OCI-LY7 (cell line): ENCODE results near the gene CFAP92. TPM values are rescaled to one million over a fixed set of nuclear protein-coding genes. Genes with fewer than 3 reads are reported as not detected.

ENCODE experiments used
- BruUV-seq: library from RNA; stranded (reverse); fragments of 400-500 nt; replicated peaks from 2 replicates; lab custom pipeline; 2021; lab: Mats Ljungman, UMichigan
- CTCF ChIA-PET: fragments of 300-600 bp; sonication (Branson Sonifier 250); formaldehyde crosslinking; loops from one replicate; lab custom pipeline; 2022; ENCODE audit warnings: antibody characterized with exemption; ENCODE audit not compliant: unreplicated experiment; lab: Charles Lee
- POLR2A ChIA-PET: fragments of 300-600 bp; sonication (Branson Sonifier 250); formaldehyde crosslinking; loops from one replicate; lab custom pipeline; 2022; ENCODE audit warnings: antibody characterized with exemption; lab: Charles Lee
- DNase-seq: peaks from one replicate; pipeline ENCODE4 v3.0.0-alpha.2; 2015; ENCODE audit warnings: low spot score
- H2AFZ ChIP-seq: fragments of 200-600 bp; sonication (generic), shearing (Covaris generic); 2 replicates; pipeline ENCODE4 v1.6.1; 2014; ENCODE audit warnings: mild to moderate bottlenecking, antibody characterized with exemption, low read length, moderate library complexity
- H3K27ac ChIP-seq: fragments of 200-600 bp; sonication (generic); 2 replicates; pipeline ENCODE4 v1.5.1; 2014; ENCODE audit warnings: mixed run types, low read depth, mild to moderate bottlenecking, moderate library complexity, low read length, inconsistent platforms; ENCODE audit not compliant: poor library complexity, severe bottlenecking
- H3K36me3 ChIP-seq: fragments of 200-600 bp; sonication (generic); 2 replicates; pipeline ENCODE4 v1.6.1; 2014; ENCODE audit warnings: mild to moderate bottlenecking, antibody characterized with exemption, low read length, moderate library complexity, mixed read lengths; ENCODE audit not compliant: insufficient read depth
- H3K4me1 ChIP-seq: fragments of 200-600 bp; sonication (generic); 2 replicates; pipeline ENCODE4 v1.5.1; 2014; ENCODE audit warnings: mild to moderate bottlenecking, low read length; ENCODE audit not compliant: insufficient read depth, poor library complexity, severe bottlenecking
- H3K4me2 ChIP-seq: fragments of 200-600 bp; sonication (generic); 2 replicates; pipeline ENCODE4 v1.6.1; 2014; ENCODE audit warnings: mild to moderate bottlenecking, low read length
- H3K4me3 ChIP-seq: fragments of 200-600 bp; sonication (generic); 2 replicates; pipeline ENCODE4 v1.5.1; 2014; ENCODE audit warnings: mild to moderate bottlenecking, low read depth, low read length; ENCODE audit not compliant: poor library complexity, severe bottlenecking
- H3K79me2 ChIP-seq: fragments of 200-600 bp; sonication (generic); 2 replicates; pipeline ENCODE4 v1.6.1; 2016; ENCODE audit warnings: low read depth, mild to moderate bottlenecking, low read length, moderate library complexity, mixed read lengths; ENCODE audit not compliant: insufficient read depth
- H3K9me2 ChIP-seq: fragments of 200-600 bp; sonication (generic); 2 replicates; pipeline ENCODE4 v1.6.1; 2016; ENCODE audit warnings: mild to moderate bottlenecking, low read length, mixed read lengths; ENCODE audit not compliant: insufficient read depth
- H3K9me3 ChIP-seq: fragments of 200-600 bp; sonication (generic); 2 replicates; pipeline ENCODE4 v1.6.1; 2014; ENCODE audit warnings: mild to moderate bottlenecking, mixed run types, low read length, mixed read lengths
- H4K20me1 ChIP-seq: fragments of 200-600 bp; sonication (generic); 2 replicates; pipeline ENCODE4 v1.6.1; 2014; ENCODE audit warnings: mild to moderate bottlenecking, antibody characterized with exemption, low read length, moderate library complexity, mixed read lengths; ENCODE audit not compliant: insufficient read depth
- CTCF ChIP-seq: fragments of 200-600 bp; sonication (generic); conservative IDR thresholded peaks from 2 replicates; pipeline ENCODE4 v1.5.1; 2014; ENCODE audit warnings: mild to moderate bottlenecking, antibody characterized with exemption, low read length, moderate library complexity, mixed read lengths
- EZH2phosphoT487 ChIP-seq: fragments of 200-600 bp; sonication (generic); IDR thresholded peaks from 2 replicates; pipeline ENCODE4 v1.6.1; 2018; ENCODE audit warnings: low read depth, borderline replicate concordance, mild to moderate bottlenecking, mixed run types, antibody characterized with exemption, low read length, moderate library complexity, mixed read lengths
- intact Hi-C: fragments of 100-400 bp; cut with micrococcal nuclease; formaldehyde crosslinking; loops from one replicate; pipeline ENCODE4 v1.10.0; 2022; ENCODE audit not compliant: unreplicated experiment
- total RNA-seq, 2 experiments: library from RNA; depleted of rRNA in 1 of 2; stranded (reverse); fragments of >200 nt in 1 of 2; shearing (Covaris generic) in 1 of 2; gene quantifications; 2 replicates each; pipeline ENCODE4 v1.2.3, GENCODE V29; 2014 to 2022

The CFAP92 gene
- total RNA-seq, 2 experiments from 2014 or later, result 0.08 to 0.66 TPM

GRCh38 chr3:128940252-128940651 is 53.6 kb downstream of the CFAP92 start:
- no peaks in the 10 kb centered on the region for H3K9me2 ChIP-seq
- no peak overlapping the region for H3K4me2 ChIP-seq
- H3K4me3 ChIP-seq, result no peak overlapping the region
- H3K79me2 ChIP-seq, result no peaks in the 10 kb centered on the region
- no peaks in the 10 kb centered on the region for H3K4me1 ChIP-seq
- DNase-seq, result no peak
- H3K36me3 ChIP-seq, result no peaks in the 10 kb centered on the region
- TF ChIP-seq EZH2phosphoT487, result no peak
- TF ChIP-seq CTCF, result no peak
- H4K20me1 ChIP-seq, result no peaks in the 10 kb centered on the region
- CTCF ChIA-PET, result no interaction called here
- H3K9me3 ChIP-seq, result no peaks in the 10 kb centered on the region
- POLR2A ChIA-PET, result no interaction called here
- intact Hi-C loops, result no loop called here
- BruUV-seq, result no TSS peak
- H2AFZ ChIP-seq, result no peak overlapping the region
- H3K27ac ChIP-seq, result no peak overlapping the region

GRCh38 chr3:128936341-128936740 is 57.5 kb downstream of the CFAP92 start:
- no TSS peak for BruUV-seq
- Histone ChIP-seq H3K36me3 (no peaks in the 10 kb centered on the region), H3K27ac (no peak overlapping the region)

More at GRCh38 chr3:128936341-128936740, 57.5 kb downstream of the CFAP92 start:
- no peaks in the 10 kb centered on the region for H3K9me2 ChIP-seq
- DNase-seq, result no peak
- CTCF ChIA-PET, result interaction anchor here (0.6 kb wide), 1 partner anchor 291 kb away, joined by 3 read pairs; no protein-coding TSS in a partner anchor
- POLR2A ChIA-PET, result interaction anchor here (0.6 to 0.9 kb wide), 2 partner anchors 301 to 304 kb away, joined by 3 to 6 read pairs; no protein-coding TSS in a partner anchor
- H3K4me2 ChIP-seq, result no peak overlapping the region
- no peaks in the 10 kb centered on the region for H3K79me2 ChIP-seq
- no peak for TF ChIP-seq EZH2phosphoT487
- TF ChIP-seq CTCF, result no peak
- intact Hi-C loops, result no loop called here
- no peak overlapping the region for H3K4me3 ChIP-seq
- no peaks in the 10 kb centered on the region for H3K4me1 ChIP-seq
- H2AFZ ChIP-seq, result no peak overlapping the region
- no peaks in the 10 kb centered on the region for H4K20me1 ChIP-seq
- H3K9me3 ChIP-seq, result no peaks in the 10 kb centered on the region
